GM19035 (cell line): ENCODE data around the gene SOWAHA.
"Not testable (repeated sequence)": the region's sequence is repeated elsewhere in the genome, so short reads cannot be mapped to it uniquely, and the experiment has no call there.

ENCODE experiments used
- ATAC-seq: cut with Tn5 transposase; IDR thresholded peaks from one replicate; pipeline ENCODE4 v1.9.1; 2021; ENCODE audit not compliant: unreplicated experiment

SOWAHA gene

GRCh38 chr5:132806804-132807162 lies 6.3 kb upstream of the SOWAHA start:
- ATAC-seq = not testable (repeated sequence)

DNA sequence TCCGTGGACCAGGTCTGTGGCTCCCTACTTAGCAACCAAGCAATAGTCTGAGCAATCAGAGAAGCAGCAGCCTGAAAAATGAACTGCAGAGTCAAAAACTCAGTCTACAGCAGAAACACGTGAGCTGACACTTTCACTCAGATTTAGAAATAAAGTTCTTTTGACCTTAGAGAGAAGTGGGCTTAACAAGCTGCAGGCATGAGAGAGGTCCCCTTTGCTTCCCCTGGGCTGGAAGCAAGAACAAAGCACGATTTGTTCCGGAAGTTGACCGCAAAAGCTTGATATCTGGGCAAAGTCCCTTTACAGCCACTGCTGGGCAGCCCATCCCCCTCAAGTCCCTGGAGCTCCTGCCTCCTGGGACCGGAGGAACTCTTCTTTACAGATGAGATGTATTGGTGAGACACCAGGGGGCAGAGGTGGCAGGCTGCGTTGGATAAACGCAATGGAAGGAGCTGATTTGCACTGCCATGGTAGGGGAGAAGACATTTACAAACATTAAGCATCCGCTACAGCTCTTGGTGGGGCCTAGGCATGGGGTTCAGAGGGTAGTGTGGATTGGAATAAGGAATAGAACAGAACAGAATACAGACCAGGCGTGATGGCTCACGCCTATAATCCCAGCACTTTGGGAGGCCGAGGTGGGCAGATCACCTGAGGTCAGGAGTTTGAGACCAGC lies 5.8 kb upstream of the SOWAHA start:
- ATAC-seq = no peak

DNA sequence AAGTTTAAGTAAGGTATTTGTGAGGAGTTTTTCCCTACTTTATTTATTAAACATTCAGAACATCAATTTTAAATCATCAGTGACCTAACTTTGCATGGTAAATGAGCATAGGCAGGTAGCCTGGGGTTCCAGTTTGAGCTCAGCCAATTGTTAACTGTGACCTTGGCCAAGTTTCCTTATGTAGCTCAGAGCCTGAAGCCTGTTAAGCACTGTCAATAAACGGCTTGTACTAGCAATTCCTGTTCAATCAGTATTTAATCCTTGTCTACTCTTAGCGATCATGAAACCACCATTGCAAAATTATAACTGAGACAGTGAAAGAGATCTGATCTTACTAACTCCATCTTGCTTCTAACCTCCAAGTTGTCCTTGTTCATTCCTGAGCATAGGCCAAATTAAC lies 4.7 kb upstream of the SOWAHA start:
- ATAC-seq = no peak

- no peak for ATAC-seq
These were observed 4.2 kb upstream of the SOWAHA start for GRCh38 chr5:132808866-132809265.

- ATAC-seq = no peak
These were observed 2.5 kb upstream of the SOWAHA start for GRCh38 chr5:132810605-132811004.

DNA sequence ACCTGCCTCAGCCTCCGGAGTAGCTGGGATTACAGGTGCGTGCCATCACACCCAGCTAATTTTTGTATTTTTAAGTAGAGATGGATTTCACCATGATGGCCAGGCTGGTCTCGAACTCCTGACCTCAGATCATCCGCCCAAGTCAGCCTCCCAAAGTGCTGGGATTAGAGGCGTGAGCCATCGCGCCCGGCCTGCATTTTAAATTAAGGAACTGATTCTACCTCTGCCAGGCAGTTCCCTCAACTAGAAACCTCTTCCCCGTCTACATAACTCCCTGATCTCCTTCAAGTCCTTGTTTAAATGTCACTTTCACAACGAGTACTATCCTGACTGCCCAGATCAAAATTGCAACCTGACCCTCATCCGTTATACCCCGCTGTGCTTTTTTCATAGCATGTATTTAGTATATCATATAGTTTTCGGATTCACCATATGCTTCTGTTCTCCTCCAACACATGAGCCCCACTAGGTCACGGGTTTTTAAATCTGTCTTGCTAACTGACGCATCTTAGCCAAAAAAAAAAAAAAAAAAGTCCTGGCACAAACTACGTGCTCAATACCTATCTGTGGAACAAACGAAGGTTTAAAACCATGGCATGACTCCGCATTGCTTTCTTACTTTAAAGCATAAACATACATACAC lies 858 bp upstream of the SOWAHA start:
- ATAC-seq = no peak

- ATAC-seq = no peak
These were observed 749 bp downstream of the SOWAHA start for GRCh38 chr5:132813599-132814502.

- no peak for ATAC-seq
These were observed 1.6 kb downstream of the SOWAHA start for GRCh38 chr5:132814503-132815294.

DNA sequence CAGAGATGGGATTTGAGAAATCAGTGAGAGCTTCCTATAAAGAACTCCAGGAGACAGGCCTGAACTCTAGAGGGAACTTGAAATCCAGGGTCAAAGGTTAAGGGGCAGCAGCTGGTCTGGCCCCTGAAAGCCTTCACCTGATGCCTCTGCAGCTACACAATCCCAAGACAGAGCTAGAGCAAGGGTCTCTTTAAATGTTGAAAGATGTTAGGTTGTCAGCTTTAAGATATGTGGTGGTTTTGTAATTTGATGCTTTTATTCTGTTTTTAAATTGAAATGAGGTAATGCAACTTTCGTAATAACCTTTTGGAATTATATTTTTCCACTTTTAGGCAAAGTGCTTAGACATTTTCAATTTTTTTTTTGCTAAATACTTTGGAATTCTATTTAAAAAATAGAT lies 2.4 kb downstream of the SOWAHA start:
- ATAC-seq = no peak

DNA sequence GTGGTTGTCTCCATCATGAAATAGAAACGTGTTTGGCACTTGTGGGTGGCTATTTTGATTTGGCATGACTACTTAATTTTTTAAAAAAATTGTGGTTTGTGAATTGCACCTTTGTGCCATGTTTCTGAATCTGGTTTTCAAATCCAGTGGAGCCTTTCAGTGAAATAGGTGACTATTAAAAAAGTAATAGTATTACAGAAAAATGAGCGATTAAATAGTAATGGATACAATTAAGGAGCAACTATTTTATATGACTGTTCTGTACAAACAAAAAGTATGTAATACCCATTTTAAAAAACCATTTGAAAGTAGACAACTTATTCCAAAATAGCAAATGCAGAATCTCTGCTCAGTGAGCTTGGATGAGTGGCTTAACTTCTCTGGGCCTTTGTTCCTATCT lies 3.0 kb downstream of the SOWAHA start:
- ATAC-seq = no peak

GRCh38 chr5:132816554-132816953 lies 3.5 kb downstream of the SOWAHA start:
- no peak for ATAC-seq

GRCh38 chr5:132817011-132817410 lies 3.9 kb downstream of the SOWAHA start:
- ATAC-seq = no peak

- ATAC-seq = no peak
These were observed 6.4 kb downstream of the SOWAHA start for GRCh38 chr5:132819468-132819867.

DNA sequence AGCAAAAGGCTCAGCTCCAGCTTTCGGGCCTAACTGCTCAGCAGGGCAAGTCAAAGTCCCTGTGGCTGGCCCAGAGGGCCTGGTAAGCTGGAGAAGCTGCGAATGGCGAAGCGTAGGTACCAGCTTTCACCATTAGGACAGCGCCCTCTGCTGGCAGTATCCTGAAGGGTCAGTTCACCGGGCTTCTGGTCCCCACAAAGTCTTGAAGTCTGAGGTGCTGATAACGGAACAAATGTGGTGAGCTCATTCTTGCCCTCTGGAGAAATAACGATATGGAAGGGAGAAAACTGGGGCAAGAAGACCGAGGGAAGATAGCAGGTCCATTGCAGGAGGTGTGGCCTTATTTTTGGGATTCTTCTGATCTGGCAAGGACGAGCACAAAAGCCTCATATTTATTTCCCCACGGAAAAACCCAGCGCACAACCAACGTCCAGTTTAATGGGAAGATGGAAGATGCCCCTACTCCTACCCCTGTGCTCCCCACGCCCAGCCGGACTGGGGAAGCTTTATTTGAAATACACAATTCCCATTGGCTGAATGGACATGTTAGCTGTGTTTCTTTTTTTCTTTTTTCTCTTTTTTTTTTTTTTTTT lies 7.2 kb downstream of the SOWAHA start:
- ATAC-seq = peak; percentile 90

- ATAC-seq = no peak
These were observed 8.2 kb downstream of the SOWAHA start for GRCh38 chr5:132821350-132821749.

GRCh38 chr5:132821791-132822190 lies 8.7 kb downstream of the SOWAHA start:
- ATAC-seq = no peak

- ATAC-seq = no peak
These were observed 9.8 kb downstream of the SOWAHA start for GRCh38 chr5:132822650-132823480.

- no peak for ATAC-seq
These were observed 10.5 kb downstream of the SOWAHA start for GRCh38 chr5:132823481-132824050.

GRCh38 chr5:132824426-132824825 lies 11.3 kb downstream of the SOWAHA start:
- ATAC-seq = no peak
